Loucy (cell line): ENCODE measurements around the gene FABP1.

Source experiments
- H2AFZ ChIP-seq: fragments of 200-600 bp; sonication (generic); 2 replicates; pipeline ENCODE4 v1.6.0; 2016; ENCODE audit warnings: antibody characterized with exemption, mild to moderate bottlenecking, low read length, moderate library complexity
- H3F3A ChIP-seq: fragments of 200-600 bp; 2 replicates; pipeline ENCODE4 v1.6.0; 2016; ENCODE audit warnings: antibody characterized with exemption, low read depth, mild to moderate bottlenecking
- H3K27me3 ChIP-seq: fragments of 200-600 bp; sonication (generic); 2 replicates; pipeline ENCODE4 v1.6.1; 2014; ENCODE audit warnings: low read length, mild to moderate bottlenecking; ENCODE audit not compliant: insufficient read depth, poor library complexity, severe bottlenecking
- H3K36me3 ChIP-seq: fragments of 200-600 bp; sonication (generic); 2 replicates; pipeline ENCODE4 v1.6.1; 2016; ENCODE audit warnings: low read length; ENCODE audit not compliant: insufficient read depth
- H3K4me1 ChIP-seq: fragments of 200-600 bp; sonication (generic); 2 replicates; pipeline ENCODE4 v1.5.1; 2014; ENCODE audit warnings: low read length, mild to moderate bottlenecking; ENCODE audit not compliant: insufficient read depth, poor library complexity, severe bottlenecking
- H3K4me2 ChIP-seq: fragments of 200-600 bp; sonication (generic); 2 replicates; pipeline ENCODE4 v1.6.0; 2014; ENCODE audit warnings: antibody characterized with exemption, low read length, low read depth, mild to moderate bottlenecking; ENCODE audit not compliant: poor library complexity, severe bottlenecking
- H3K4me3 ChIP-seq: fragments of 200-600 bp; sonication (generic); 2 replicates; pipeline ENCODE4 v1.5.1; 2014; ENCODE audit warnings: low read length, mild to moderate bottlenecking, mixed read lengths; ENCODE audit not compliant: poor library complexity, severe bottlenecking
- H3K79me2 ChIP-seq: fragments of 200-600 bp; sonication (generic); 2 replicates; pipeline ENCODE4 v1.6.1; 2014; ENCODE audit warnings: low read length; ENCODE audit not compliant: insufficient read depth
- H3K9ac ChIP-seq: fragments of 200-600 bp; sonication (generic); 2 replicates; pipeline ENCODE4 v1.6.0; 2014; ENCODE audit warnings: mild to moderate bottlenecking, low read depth, low read length, moderate library complexity; ENCODE audit not compliant: poor library complexity, severe bottlenecking
- H3K9me2 ChIP-seq: fragments of 200-600 bp; sonication (generic); replicated peaks from 2 replicates; pipeline ENCODE4 v1.6.1; 2016; ENCODE audit warnings: low read depth, low read length, mixed read lengths
- H3K9me3 ChIP-seq: fragments of 200-600 bp; sonication (generic); 2 replicates; pipeline ENCODE4 v1.6.1; 2014; ENCODE audit warnings: mild to moderate bottlenecking, antibody characterized with exemption, low read length, low read depth; ENCODE audit not compliant: insufficient read depth
- H4K20me1 ChIP-seq: fragments of 200-600 bp; sonication (generic); 2 replicates; pipeline ENCODE4 v1.6.0; 2014; ENCODE audit warnings: antibody characterized with exemption, low read length, mild to moderate bottlenecking; ENCODE audit not compliant: insufficient read depth, poor library complexity, severe bottlenecking
- CTCF ChIP-seq: fragments of 200-600 bp; sonication (generic); conservative IDR thresholded peaks from 2 replicates; pipeline ENCODE4 v1.5.1; 2014; ENCODE audit warnings: mild to moderate bottlenecking, antibody characterized with exemption, low read length
- EZH2phosphoT487 ChIP-seq: fragments of 200-600 bp; IDR thresholded peaks from 2 replicates; pipeline ENCODE4 v1.6.1; 2018; ENCODE audit warnings: antibody characterized with exemption, mild to moderate bottlenecking, moderate library complexity, borderline replicate concordance

Gene FABP1

GRCh38 chr2:88127888-88128653 lies at the start of gene FABP1:
FABP1 (minus strand) TSS chr2:88128062; CDS start chr2:88128017, 45 bp downstream.
- no peak within 1 kb of the TSS for H3K4me3 ChIP-seq
- H3K9me3 ChIP-seq, result no peaks in the 10 kb centered on the region
- no peaks in the 10 kb centered on the region for H4K20me1 ChIP-seq
- no peak within 1 kb of the TSS for H2AFZ ChIP-seq
- no peaks in the 10 kb centered on the region for H3K79me2 ChIP-seq
- no peaks in the 10 kb centered on the region for H3F3A ChIP-seq
- H3K27me3 ChIP-seq, result no peaks in the 10 kb centered on the region
- H3K9ac ChIP-seq, result no peak within 1 kb of the TSS
- no peak within 1 kb of the TSS for H3K4me2 ChIP-seq
- no peaks in the 10 kb centered on the region for H3K9me2 ChIP-seq
- no peaks in the 10 kb centered on the region for H3K36me3 ChIP-seq
- TF ChIP-seq CTCF (no peak), EZH2phosphoT487 (no peak)
- H3K4me1 ChIP-seq, result no peaks in the 10 kb centered on the region

DNA sequence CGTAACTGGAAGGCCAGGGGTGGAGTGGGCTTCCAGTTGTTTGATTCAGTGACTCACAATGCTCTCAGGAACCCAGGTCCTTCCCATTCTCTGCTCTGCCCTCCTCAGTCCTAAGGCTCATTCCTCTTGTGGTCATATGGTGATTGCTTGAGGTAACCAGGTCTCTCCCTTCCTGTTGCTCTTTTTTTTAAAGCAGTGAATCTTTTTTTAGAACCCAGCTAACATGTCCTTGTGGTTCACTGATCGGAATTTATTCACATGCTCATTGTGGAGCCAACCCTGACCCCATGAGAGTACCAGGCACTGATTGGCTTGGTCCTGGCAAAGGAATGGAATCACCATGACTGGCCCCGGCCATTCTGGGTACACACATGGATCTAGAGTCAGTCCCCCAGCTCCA lies 49.7 kb upstream of the FABP1 start:
- Histone ChIP-seq H3K9me2 (no peaks in the 10 kb centered on the region), H3K36me3 (no peaks in the 10 kb centered on the region), H3K9ac (no peak overlapping the region), H3K79me2 (no peaks in the 10 kb centered on the region), H3K9me3 (no peaks in the 10 kb centered on the region), H3F3A (no peaks in the 10 kb centered on the region), H3K27me3 (no peaks in the 10 kb centered on the region), H3K4me3 (no peak overlapping the region), H2AFZ (no peak overlapping the region), H3K4me2 (no peak overlapping the region), H3K4me1 (no peaks in the 10 kb centered on the region), H4K20me1 (no peaks in the 10 kb centered on the region)
- no peak for TF ChIP-seq CTCF
- TF ChIP-seq EZH2phosphoT487, result no peak

- TF ChIP-seq CTCF (no peak), EZH2phosphoT487 (no peak)
- Histone ChIP-seq H3K27me3 (no peaks in the 10 kb centered on the region), H3K36me3 (no peaks in the 10 kb centered on the region), H3K4me1 (no peaks in the 10 kb centered on the region), H2AFZ (no peak overlapping the region), H3K9me3 (no peaks in the 10 kb centered on the region), H3K9ac (no peak overlapping the region), H3K4me3 (no peak overlapping the region), H3F3A (no peaks in the 10 kb centered on the region), H3K79me2 (no peaks in the 10 kb centered on the region), H3K9me2 (no peaks in the 10 kb centered on the region), H3K4me2 (no peak overlapping the region), H4K20me1 (no peaks in the 10 kb centered on the region)
Observed at GRCh38 chr2:88176352-88176984, 48.6 kb upstream of the FABP1 start.
